GM12874 (cell line): ENCODE results near the gene SEMA5B.

Experiments
- CTCF ChIP-seq: IDR thresholded peaks from 2 replicates; pipeline ENCODE4 v1.5.1; 2011; ENCODE audit warnings: low read depth, mild to moderate bottlenecking, control low read depth, low read length, moderate library complexity; ENCODE audit not compliant: insufficient read depth

SEMA5B gene

DNA sequence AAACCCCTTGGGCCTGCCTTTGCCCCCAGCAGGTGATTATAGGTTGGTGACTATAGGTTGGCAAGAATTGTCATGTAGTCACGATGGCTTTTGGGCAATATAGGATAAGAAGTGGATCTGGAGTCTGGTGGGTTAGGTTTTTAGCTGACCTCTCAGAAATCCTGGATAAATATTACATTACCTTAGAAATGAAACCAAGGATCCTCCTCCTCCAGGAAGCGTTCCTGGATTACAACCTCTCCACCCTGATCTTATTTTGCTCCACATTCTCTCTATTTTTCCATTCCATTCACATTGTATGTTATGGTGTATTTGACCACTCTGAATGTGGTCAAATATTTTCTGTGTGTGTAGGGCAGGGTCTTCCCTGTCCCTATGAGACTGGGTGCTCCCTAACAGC, 82.3 kb downstream of the SEMA5B start:
- TF ChIP-seq CTCF = no peak

- TF ChIP-seq CTCF = no peak
Measured at GRCh38 chr3:122944671-122945161, 82.8 kb downstream of the SEMA5B start.

DNA sequence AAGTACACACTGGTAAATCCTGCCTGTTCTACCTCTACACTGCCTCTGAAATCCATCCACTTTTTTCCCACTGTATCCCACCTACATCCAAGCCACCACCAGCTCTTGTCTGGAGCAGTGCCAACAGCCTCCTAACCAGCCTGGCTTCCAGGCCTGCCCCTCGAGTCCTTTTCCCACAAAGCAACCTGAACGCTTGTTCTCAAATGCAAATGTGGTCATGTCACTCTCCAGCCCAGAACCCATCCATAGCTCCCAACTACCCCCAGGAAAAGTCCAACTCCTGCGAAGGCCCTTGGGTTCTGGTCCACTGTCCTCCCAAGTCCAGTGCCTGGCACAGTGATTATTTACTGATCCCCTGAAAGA, 83.8 kb downstream of the SEMA5B start:
- no peak for TF ChIP-seq CTCF

GRCh38 chr3:122942937-122943827, 84.4 kb downstream of the SEMA5B start:
- TF ChIP-seq CTCF = peak; percentile 94

DNA sequence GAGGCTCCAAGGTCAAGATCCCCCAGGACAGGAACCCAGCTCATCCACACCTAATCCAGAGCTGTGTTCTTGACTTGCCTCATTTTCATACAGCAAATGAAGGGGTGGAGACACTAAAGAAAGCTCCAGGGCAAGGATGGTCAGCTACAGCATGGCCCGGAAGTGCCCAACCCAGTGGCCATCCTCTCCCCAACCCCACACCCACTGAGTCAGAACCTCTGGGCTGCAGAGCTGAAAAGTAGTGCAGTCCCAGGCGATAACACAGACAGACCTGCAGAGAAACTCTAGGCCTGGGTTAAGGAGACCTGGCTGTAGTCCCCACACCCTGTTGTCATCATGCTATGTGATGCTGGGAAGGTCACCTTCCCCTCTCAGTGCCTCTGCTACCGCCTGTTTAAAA, 85.3 kb downstream of the SEMA5B start:
- TF ChIP-seq CTCF = no peak

GRCh38 chr3:122941228-122942206, 86.0 kb downstream of the SEMA5B start:
- 0 out of 2 replicates have a peak, but pooled peaks have one; percentile 11 for TF ChIP-seq CTCF

GRCh38 chr3:122940628-122941086, 86.9 kb downstream of the SEMA5B start:
- no peak for TF ChIP-seq CTCF
